ENCODE data around the gene HELQ. TPM values are rescaled to one million over a fixed set of nuclear protein-coding genes. Genes with fewer than 3 reads are reported as not detected.

The HELQ gene
- total RNA-seq, 1 donor from 2014 or later = 15.7 TPM

GRCh38 chr4:83490876-83491450 is 35.3 kb upstream of the HELQ start:
- Mint-ChIP-seq H3K27me3 (ENCODE audit: low read depth) (no peaks in the 10 kb centered on the region), H3K4me1 (no peaks in the 10 kb centered on the region), H3K27ac (ENCODE audit: unreplicated experiment) (no peak overlapping the region), H3K4me3 (no peak overlapping the region), H3K36me3 (ENCODE audit: low read depth) (no peaks in the 10 kb centered on the region), H3K9me3 (no peaks in the 10 kb centered on the region)
- peak; percentile 81 for TF ChIP-seq CTCF (conservative IDR thresholded peaks at IDR 0.05)
- DNase-seq (ENCODE audit: low read depth, low spot score) = no peak

- DNase-seq (ENCODE audit: low read depth, low spot score) = no peak
These were observed 34.2 kb upstream of the HELQ start for GRCh38 chr4:83489711-83490326.

GRCh38 chr4:83486457-83487129 is 31.0 kb upstream of the HELQ start:
- DNase-seq (ENCODE audit: low read depth, low spot score) = no peak
- H3K36me3 Mint-ChIP-seq (ENCODE audit: low read depth) = no peaks in the 10 kb centered on the region
- no peaks in the 10 kb centered on the region for H3K9me3 Mint-ChIP-seq
- peaks cover 13% of the 10 kb centered on the region for H3K4me1 Mint-ChIP-seq
- H3K27ac Mint-ChIP-seq (ENCODE audit: unreplicated experiment) = no peak overlapping the region
- peak overlapping the region; percentile 49 for H3K4me3 Mint-ChIP-seq
- no peak for TF ChIP-seq CTCF (conservative IDR thresholded peaks at IDR 0.05)
- no peaks in the 10 kb centered on the region for H3K27me3 Mint-ChIP-seq (ENCODE audit: low read depth)

More at GRCh38 chr4:83489711-83490326, 34.2 kb upstream of the HELQ start:
- Mint-ChIP-seq H3K27ac (ENCODE audit: unreplicated experiment) (no peak overlapping the region), H3K4me3 (peak overlapping the region; percentile 57), H3K27me3 (ENCODE audit: low read depth) (no peaks in the 10 kb centered on the region), H3K4me1 (peaks cover 5% of the 10 kb centered on the region), H3K36me3 (ENCODE audit: low read depth) (no peaks in the 10 kb centered on the region), H3K9me3 (no peaks in the 10 kb centered on the region)
- no peak for TF ChIP-seq CTCF (conservative IDR thresholded peaks at IDR 0.05)

GRCh38 chr4:83484500-83485461 is 29.2 kb upstream of the HELQ start, which contains the start of gene ABRAXAS1:
Gene ABRAXAS1 (minus strand): TSS chr4:83485100. CDS start chr4:83485072, 28 bp downstream.
- H3K27me3 Mint-ChIP-seq (ENCODE audit: low read depth) = no peaks in the 10 kb centered on the region
- H3K36me3 Mint-ChIP-seq (ENCODE audit: low read depth) = no peaks in the 10 kb centered on the region
- peaks cover 13% of the 10 kb centered on the region for H3K4me1 Mint-ChIP-seq
- H3K4me3 Mint-ChIP-seq = peak within 1 kb of the TSS; percentile 98
- H3K27ac Mint-ChIP-seq (ENCODE audit: unreplicated experiment) = peak within 1 kb of the TSS; percentile 96
- TF ChIP-seq CTCF (conservative IDR thresholded peaks at IDR 0.05) = peak; percentile 10
- peak; percentile 87 for DNase-seq (ENCODE audit: low read depth, low spot score)
- H3K9me3 Mint-ChIP-seq = no peaks in the 10 kb centered on the region

GRCh38 chr4:83473966-83474365 is 18.3 kb upstream of the HELQ start:
- Mint-ChIP-seq H3K27ac (ENCODE audit: unreplicated experiment) (no peak overlapping the region), H3K4me3 (no peak overlapping the region), H3K4me1 (no peaks in the 10 kb centered on the region), H3K27me3 (ENCODE audit: low read depth) (no peaks in the 10 kb centered on the region), H3K9me3 (no peaks in the 10 kb centered on the region), H3K36me3 (ENCODE audit: low read depth) (peaks cover 6% of the 10 kb centered on the region)
- no peak for TF ChIP-seq CTCF (conservative IDR thresholded peaks at IDR 0.05)
- DNase-seq (ENCODE audit: low read depth, low spot score) = no peak

Measured in neural crest cell (in vitro differentiated cells).